Upper lobe of left lung (tissue), 6 donors: ENCODE results near the gene FAM234A. TPM values are rescaled to one million over a fixed set of nuclear protein-coding genes. Genes with fewer than 3 reads are reported as not detected.

Experiments
- ATAC-seq, 2 donors: fragments of 200-7000 bp; cut with Tn5 transposase; one replicate each; pipeline ENCODE4 v1.9.1; 2022; ENCODE audit warnings: mild to moderate bottlenecking in 2 of 2, moderate library complexity in 2 of 2; ENCODE audit not compliant: low FRiP score in 2 of 2
- DNase-seq, 2 donors: peaks; one replicate each; pipeline ENCODE4 v3.0.0-alpha.2; 2019 to 2020
- H3K27ac ChIP-seq, 4 donors: fragments of 200-600 bp; sonication (generic); one replicate each; pipeline ENCODE4 v1.5.1; 2016 to 2019
- H3K27me3 ChIP-seq, 4 donors: fragments of 200-600 bp; sonication (generic); one replicate each; pipeline ENCODE4 v1.5.1; 2017 to 2019
- H3K36me3 ChIP-seq, 4 donors: fragments of 200-600 bp; sonication (generic); one replicate each; pipeline ENCODE4 v1.5.1; 2016 to 2019
- H3K4me1 ChIP-seq, 4 donors: fragments of 200-600 bp; sonication (generic); one replicate each; pipeline ENCODE4 v1.5.1; 2018 to 2019
- H3K4me3 ChIP-seq, 4 donors: fragments of 200-600 bp; sonication (generic); one replicate each; pipeline ENCODE4 v1.5.1; 2017 to 2019; ENCODE audit warnings: mild to moderate bottlenecking in 2 of 4, moderate library complexity in 1 of 4
- H3K9me3 ChIP-seq, 4 donors: fragments of 200-600 bp; sonication (generic); one replicate each; pipeline ENCODE4 v1.5.1; 2018 to 2019
- EP300 ChIP-seq, 4 donors: sonication (generic); formaldehyde crosslinking; IDR thresholded peaks; one replicate each; pipeline ENCODE4 v1.5.1; 2017; ENCODE audit warnings: antibody characterized with exemption in 4 of 4, control low read depth in 2 of 4
- POLR2A ChIP-seq, 4 donors: fragments of 450-650 bp; IDR thresholded peaks; one replicate each; pipeline ENCODE4 v1.5.1; 2016 to 2017; ENCODE audit warnings: antibody characterized with exemption in 4 of 4, mild to moderate bottlenecking in 2 of 4
- POLR2AphosphoS5 ChIP-seq, 2 donors: sonication (generic); formaldehyde crosslinking; IDR thresholded peaks; one replicate each; pipeline ENCODE4 v1.5.1; 2017; ENCODE audit warnings: antibody characterized with exemption in 2 of 2
- WGBS, 2 donors: methylation state at CpG; one replicate each; pipeline ENCODE4 v1.1.5; 2017 to 2018; 5-methylcytosine and 5-hydroxymethylcytosine counted together
- total RNA-seq, 6 donors: library from RNA; depleted of rRNA in 4 of 6; stranded (reverse); fragments of >200 nt in 4 of 6; gene quantifications; one replicate each; pipeline versions ENCODE4 v1.1.0 to v1.2.1, GENCODE V29; 2016 to 2021
- TF ChIP-seq, protein P1 (sequence below), 6 experiments: fragments of 450-650 bp in 4 of 6; fragments of 200-600 bp in 2 of 6; sonication (generic) in 2 of 6; IDR thresholded peaks; one replicate each; pipeline ENCODE4 v1.5.1; 2016 to 2019; ENCODE audit warnings: antibody characterized with exemption in 6 of 6
- donor health status: DM: no; HTN: no; CAD: no; lungs with moderate emphysema.
- donor health status: DM: no; HTN: yes; CAD: no; lungs with severe emphysema.

Gene FAM234A
- total RNA-seq, 6 donors from 2014 or later = 55.4 to 92.7 (median 66.0) TPM

DNA sequence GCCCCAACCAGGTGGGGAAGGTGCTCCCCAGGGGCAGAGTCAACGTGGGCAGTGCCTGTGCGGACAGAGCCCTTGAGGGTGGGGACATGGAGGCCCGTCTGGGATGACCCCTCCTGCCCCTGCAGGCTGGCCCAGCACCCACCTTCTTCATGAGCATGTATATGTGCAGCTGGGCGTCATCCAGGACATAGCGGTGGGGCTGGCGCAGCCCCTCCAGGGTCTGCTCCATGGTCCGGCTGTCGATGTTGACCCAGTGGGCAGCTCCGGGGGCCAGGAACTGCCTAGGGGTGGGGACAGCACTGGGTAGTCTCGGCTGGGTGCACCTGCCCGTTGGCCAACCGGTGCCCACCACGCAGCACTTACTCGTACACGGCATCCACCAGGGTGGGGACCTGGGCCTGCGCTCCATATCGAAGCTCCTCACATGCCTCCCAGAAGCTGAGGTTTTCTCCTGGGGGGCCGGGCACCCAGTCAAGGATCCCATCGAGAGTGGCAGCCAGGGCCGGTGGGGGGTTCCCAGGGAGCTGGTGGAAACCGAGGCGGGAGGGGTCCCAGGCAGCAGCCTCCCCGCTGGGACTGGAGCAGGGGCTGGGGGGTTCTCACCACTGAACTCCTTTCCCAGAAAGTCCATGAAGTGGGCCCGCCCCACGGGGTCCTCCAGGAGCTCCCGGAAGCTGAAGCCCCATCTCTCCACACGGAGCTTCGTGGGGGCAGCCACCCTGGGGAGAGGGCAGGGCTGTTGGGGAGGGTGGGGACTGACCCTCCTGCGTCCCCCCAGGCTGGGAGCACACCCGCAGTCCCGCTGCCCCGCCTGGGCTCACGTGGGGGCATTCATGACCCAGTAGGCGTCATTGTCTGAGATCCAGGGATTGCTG lies 36.0 kb downstream of the FAM234A start:
- ATAC-seq = no peak
- WGBS, 2 donors = 79 to 91% methylated on average over 10 to 34 of the region's 34 CpGs
- peaks cover 6 to 11% (median 9%) of the 10 kb centered on the region in 4 donors for H3K4me1 ChIP-seq
- no peak overlapping the region for H3K27ac ChIP-seq
- no peaks in the 10 kb centered on the region for H3K9me3 ChIP-seq
- TF ChIP-seq POLR2A (IDR thresholded peaks at IDR 0.05) (no peak), EP300 (IDR thresholded peaks at IDR 0.05) (no peak), POLR2AphosphoS5 (IDR thresholded peaks at IDR 0.05) (no peak)
- TF ChIP-seq, protein P1, sequence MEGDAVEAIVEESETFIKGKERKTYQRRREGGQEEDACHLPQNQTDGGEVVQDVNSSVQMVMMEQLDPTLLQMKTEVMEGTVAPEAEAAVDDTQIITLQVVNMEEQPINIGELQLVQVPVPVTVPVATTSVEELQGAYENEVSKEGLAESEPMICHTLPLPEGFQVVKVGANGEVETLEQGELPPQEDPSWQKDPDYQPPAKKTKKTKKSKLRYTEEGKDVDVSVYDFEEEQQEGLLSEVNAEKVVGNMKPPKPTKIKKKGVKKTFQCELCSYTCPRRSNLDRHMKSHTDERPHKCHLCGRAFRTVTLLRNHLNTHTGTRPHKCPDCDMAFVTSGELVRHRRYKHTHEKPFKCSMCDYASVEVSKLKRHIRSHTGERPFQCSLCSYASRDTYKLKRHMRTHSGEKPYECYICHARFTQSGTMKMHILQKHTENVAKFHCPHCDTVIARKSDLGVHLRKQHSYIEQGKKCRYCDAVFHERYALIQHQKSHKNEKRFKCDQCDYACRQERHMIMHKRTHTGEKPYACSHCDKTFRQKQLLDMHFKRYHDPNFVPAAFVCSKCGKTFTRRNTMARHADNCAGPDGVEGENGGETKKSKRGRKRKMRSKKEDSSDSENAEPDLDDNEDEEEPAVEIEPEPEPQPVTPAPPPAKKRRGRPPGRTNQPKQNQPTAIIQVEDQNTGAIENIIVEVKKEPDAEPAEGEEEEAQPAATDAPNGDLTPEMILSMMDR (IDR thresholded peaks at IDR 0.05) = no peak
- peaks cover 0 to 2% (median 0%) of the 10 kb centered on the region in 4 donors for H3K36me3 ChIP-seq
- H3K27me3 ChIP-seq = peaks cover 0 to 12% (median 4%) of the 10 kb centered on the region in 4 donors
- DNase-seq = peak in 1 of 2 donors; percentile 75
- H3K4me3 ChIP-seq = no peak overlapping the region

- DNase-seq (peak in 1 of 2 donors; percentile 74), ATAC-seq (no peak)
- Histone ChIP-seq H3K36me3 (no peaks in the 10 kb centered on the region), H3K9me3 (no peaks in the 10 kb centered on the region), H3K4me3 (no peak overlapping the region), H3K4me1 (peaks cover 13 to 20% (median 15%) of the 10 kb centered on the region in 4 donors), H3K27ac (no peak overlapping the region), H3K27me3 (peaks cover 0 to 21% (median 4%) of the 10 kb centered on the region in 4 donors)
- TF ChIP-seq EP300 (IDR thresholded peaks at IDR 0.05) = no peak
- TF ChIP-seq, protein P1 (IDR thresholded peaks at IDR 0.05) = no peak
- 66 to 78% methylated on average over 9 to 36 of the region's 36 CpGs for WGBS, 2 donors
Measured at GRCh38 chr16:272633-273546, 38.3 kb downstream of the FAM234A start.

- Histone ChIP-seq H3K36me3 (no peaks in the 10 kb centered on the region), H3K27me3 (peaks cover 0 to 21% (median 4%) of the 10 kb centered on the region in 4 donors), H3K4me1 (peaks cover 13 to 20% (median 15%) of the 10 kb centered on the region in 4 donors), H3K9me3 (no peaks in the 10 kb centered on the region), H3K27ac (no peak overlapping the region), H3K4me3 (no peak overlapping the region)
- DNase-seq (peak in 1 of 2 donors; percentile 79), ATAC-seq (no peak)
- WGBS, 2 donors = 87 to 88% methylated on average over 3 to 26 of the region's 30 CpGs
- no peak for TF ChIP-seq POLR2AphosphoS5 (IDR thresholded peaks at IDR 0.05)
- no peak for TF ChIP-seq POLR2A (IDR thresholded peaks at IDR 0.05)
- no peak for TF ChIP-seq EP300 (IDR thresholded peaks at IDR 0.05)
- TF ChIP-seq, protein P1 (IDR thresholded peaks at IDR 0.05) = no peak
Measured at GRCh38 chr16:273547-274421, 39.2 kb downstream of the FAM234A start.

DNA sequence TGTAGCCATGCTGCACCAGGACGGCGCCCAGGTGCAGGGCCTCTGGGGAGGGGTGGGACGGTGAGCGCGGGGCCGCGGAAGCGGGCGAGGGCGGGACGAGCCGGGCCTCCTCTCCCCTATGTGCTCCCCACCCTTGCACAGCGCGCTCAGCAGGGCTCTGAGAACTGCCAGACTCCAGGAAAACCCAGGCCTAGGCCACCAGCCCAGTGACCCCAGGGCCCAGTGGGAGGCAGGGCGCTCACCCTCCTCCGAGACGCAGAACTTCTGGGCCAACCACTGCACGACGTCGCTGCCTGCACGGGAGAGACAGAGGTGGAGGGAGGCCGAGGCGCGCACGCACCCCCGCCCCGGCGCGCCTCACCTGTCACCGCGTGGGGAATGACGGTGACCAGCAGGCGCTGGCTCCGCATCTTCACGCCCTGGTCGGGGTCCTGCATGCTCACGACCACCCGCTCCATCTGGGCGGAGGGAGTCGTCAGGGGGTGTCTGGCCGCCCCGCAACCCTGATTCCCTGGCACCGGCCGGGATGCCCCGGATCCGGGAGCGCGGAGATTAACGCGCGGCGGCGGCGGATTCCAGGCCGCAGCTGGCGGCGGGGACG lies 40.5 kb downstream of the FAM234A start:
- Histone ChIP-seq H3K9me3 (no peaks in the 10 kb centered on the region), H3K27ac (no peak overlapping the region), H3K36me3 (no peaks in the 10 kb centered on the region), H3K27me3 (peaks cover 0 to 28% (median 8%) of the 10 kb centered on the region in 4 donors), H3K4me1 (peaks cover 13 to 27% (median 15%) of the 10 kb centered on the region in 4 donors), H3K4me3 (peak overlapping the region; percentile 25 to 51 (median 49))
- ATAC-seq (no peak), DNase-seq (peak in 1 of 2 donors; percentile 84)
- 8 to 10% methylated on average over 2 to 14 of the region's 58 CpGs for WGBS, 2 donors
- TF ChIP-seq POLR2A (IDR thresholded peaks at IDR 0.05) (no peak), POLR2AphosphoS5 (IDR thresholded peaks at IDR 0.05) (no peak), EP300 (IDR thresholded peaks at IDR 0.05) (no peak)
- TF ChIP-seq, protein P1 (IDR thresholded peaks at IDR 0.05) = no peak
